Fibroblast of lung (primary cell): ENCODE results near the gene DIP2C. TPM values are rescaled to one million over a fixed set of nuclear protein-coding genes. Genes with fewer than 3 reads are reported as not detected.

Experiments used
- DNase-seq, 2 donors: peaks; one replicate each; pipeline versions ENCODE4 v3.0.0 to v3.0.0-alpha.2; 2010; ENCODE audit warnings: low read depth in 2 of 2
- H2AFZ ChIP-seq: 2 replicates; pipeline ENCODE4 v1.5.1; 2012; ENCODE audit warnings: low read length, control low read depth, inconsistent platforms
- H3K27ac ChIP-seq: 2 replicates; pipeline ENCODE4 v1.5.1; 2011; ENCODE audit warnings: low read length, control low read depth; ENCODE audit not compliant: insufficient read depth
- H3K27me3 ChIP-seq: 2 replicates; pipeline ENCODE4 v1.5.1; 2011; ENCODE audit warnings: mild to moderate bottlenecking, low read length; ENCODE audit not compliant: control insufficient read depth, insufficient read depth
- H3K36me3 ChIP-seq: 2 replicates; pipeline ENCODE4 v1.5.1; 2011; ENCODE audit warnings: low read length; ENCODE audit not compliant: control insufficient read depth, insufficient read depth
- H3K4me1 ChIP-seq: 2 replicates; pipeline ENCODE4 v1.5.1; 2011; ENCODE audit warnings: low read length; ENCODE audit not compliant: control insufficient read depth, insufficient read depth; ENCODE audit errors: extremely low read depth
- H3K4me2 ChIP-seq: 2 replicates; pipeline ENCODE4 v1.5.1; 2011; ENCODE audit warnings: low read length, control low read depth; ENCODE audit not compliant: insufficient read depth; ENCODE audit errors: extremely low read depth
- H3K4me3 ChIP-seq, 4 experiments: fragments of 200-600 bp in 1 of 4; sonication (generic) in 1 of 4; replicated peaks in 1 of 4; 2 replicates each; pipeline ENCODE4 v1.5.1; 2011 to 2016; ENCODE audit warnings: low read length in 4 of 4, low read depth in 3 of 4, mild to moderate bottlenecking in 3 of 4, control low read depth in 2 of 4, inconsistent platforms in 1 of 4, mixed read lengths in 1 of 4; ENCODE audit not compliant: insufficient read depth in 1 of 4; ENCODE audit errors: control extremely low read depth in 1 of 4
- H3K79me2 ChIP-seq: 2 replicates; pipeline ENCODE4 v1.5.1; 2012; ENCODE audit warnings: mild to moderate bottlenecking, low read length, inconsistent platforms; ENCODE audit not compliant: control insufficient read depth, insufficient read depth
- H3K9ac ChIP-seq: 2 replicates; pipeline ENCODE4 v1.5.1; 2011; ENCODE audit warnings: mild to moderate bottlenecking, low read length, control low read depth; ENCODE audit not compliant: insufficient read depth
- H3K9me3 ChIP-seq: 2 replicates; pipeline ENCODE4 v1.5.1; 2012; ENCODE audit warnings: low read depth, low read length; ENCODE audit not compliant: control insufficient read depth, insufficient read depth
- H4K20me1 ChIP-seq: 2 replicates; pipeline ENCODE4 v1.5.1; 2011; ENCODE audit warnings: low read length; ENCODE audit not compliant: control insufficient read depth, insufficient read depth; ENCODE audit errors: extremely low read depth
- CTCF ChIP-seq, 2 donors: IDR thresholded peaks in 1 of 2; conservative IDR thresholded peaks in 1 of 2; 1 replicate in 1 of 2; 2 replicates in 1 of 2; pipeline ENCODE4 v1.5.1; 2011 to 2012; ENCODE audit warnings: low read length in 2 of 2, control low read depth in 1 of 2, inconsistent platforms in 1 of 2, low read depth in 1 of 2, mild to moderate bottlenecking in 1 of 2
- EZH2 ChIP-seq: IDR thresholded peaks from 2 replicates; pipeline ENCODE4 v1.5.1; 2012; ENCODE audit warnings: low read length, control low read depth, mild to moderate bottlenecking; ENCODE audit errors: missing control alignments
- polyA plus RNA-seq, 2 donors: library from polyadenylated mRNA; depleted of rRNA in 1 of 2; stranded (reverse) in 1 of 2; unstranded in 1 of 2; fragments of >200 nt; gene quantifications; 2 replicates each; pipeline ENCODE4 v1.2.1, GENCODE V29; 2011 to 2012; ENCODE audit warnings: missing spikeins in 1 of 2
- total RNA-seq: library from RNA; depleted of rRNA; stranded (reverse); fragments of >200 nt; gene quantifications from 2 replicates; pipeline ENCODE4 v1.2.1, GENCODE V29; 2014

The DIP2C gene
- total and polyA plus RNA-seq, 2 donors (not counting 1 experiment from before 2014, with no cell fraction given): 10.7 to 18.3 TPM

DNA sequence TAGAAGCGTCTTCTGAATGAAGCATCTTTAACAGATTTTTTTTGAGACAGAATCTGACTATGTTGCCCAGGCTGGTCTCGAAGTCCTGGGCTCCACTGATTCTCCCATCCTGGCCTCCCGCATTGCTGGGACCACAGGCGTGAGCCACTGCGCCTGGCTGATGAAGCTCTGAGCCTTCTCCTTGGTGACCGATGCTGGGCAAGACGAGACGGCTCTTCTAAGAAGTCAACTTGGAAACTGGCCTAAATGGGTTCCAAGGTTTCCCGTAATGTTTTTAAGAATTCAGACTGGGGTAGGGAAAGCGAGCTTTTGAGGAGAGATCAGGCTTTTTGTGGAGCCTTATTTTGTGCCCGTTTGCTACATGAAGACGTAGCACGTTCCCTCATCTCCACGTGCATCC is 329.7 kb downstream of the DIP2C start:
- H3K27me3 ChIP-seq: no peaks in the 10 kb centered on the region
- H3K27ac ChIP-seq: no peak overlapping the region
- H3K4me2 ChIP-seq: no peak overlapping the region
- no peak overlapping the region for H2AFZ ChIP-seq
- no peaks in the 10 kb centered on the region for H4K20me1 ChIP-seq
- no peak overlapping the region for H3K4me3 ChIP-seq
- H3K9ac ChIP-seq: no peak overlapping the region
- peaks cover 5% of the 10 kb centered on the region for H3K36me3 ChIP-seq
- H3K9me3 ChIP-seq: no peaks in the 10 kb centered on the region
- no peak for DNase-seq
- H3K4me1 ChIP-seq: no peaks in the 10 kb centered on the region
- TF ChIP-seq CTCF (conservative IDR thresholded peaks at IDR 0.05 in 1 of 2, IDR thresholded peaks at IDR 0.05 in 1 of 2; ENCODE audit: low read depth in 1 of 2, low read length in 2 of 2) (no peak), EZH2 (no peak)
- H3K79me2 ChIP-seq: no peaks in the 10 kb centered on the region

- H3K36me3 ChIP-seq: peaks cover 5% of the 10 kb centered on the region
- TF ChIP-seq CTCF (conservative IDR thresholded peaks at IDR 0.05 in 1 of 2, IDR thresholded peaks at IDR 0.05 in 1 of 2; ENCODE audit: low read depth in 1 of 2, low read length in 2 of 2) (no peak), EZH2 (no peak)
- no peaks in the 10 kb centered on the region for H3K27me3 ChIP-seq
- H3K4me2 ChIP-seq: no peak overlapping the region
- DNase-seq: no peak
- H3K79me2 ChIP-seq: no peaks in the 10 kb centered on the region
- H3K27ac ChIP-seq: no peak overlapping the region
- no peaks in the 10 kb centered on the region for H3K4me1 ChIP-seq
- no peak overlapping the region for H3K9ac ChIP-seq
- no peak overlapping the region for H3K4me3 ChIP-seq
- H2AFZ ChIP-seq: no peak overlapping the region
- H4K20me1 ChIP-seq: no peaks in the 10 kb centered on the region
- H3K9me3 ChIP-seq: no peaks in the 10 kb centered on the region
Observed at GRCh38 chr10:359093-359492, 330.4 kb downstream of the DIP2C start.

GRCh38 chr10:357201-357950 is 332.1 kb downstream of the DIP2C start:
- H3K9ac ChIP-seq: no peak overlapping the region
- no peak overlapping the region for H3K4me3 ChIP-seq
- no peak overlapping the region for H2AFZ ChIP-seq
- H3K9me3 ChIP-seq: no peaks in the 10 kb centered on the region
- H3K36me3 ChIP-seq: peaks cover 2% of the 10 kb centered on the region
- TF ChIP-seq EZH2 (no peak), CTCF (conservative IDR thresholded peaks at IDR 0.05 in 1 of 2, IDR thresholded peaks at IDR 0.05 in 1 of 2; ENCODE audit: low read depth in 1 of 2, low read length in 2 of 2) (no peak)
- no peaks in the 10 kb centered on the region for H4K20me1 ChIP-seq
- no peaks in the 10 kb centered on the region for H3K4me1 ChIP-seq
- no peak for DNase-seq
- H3K4me2 ChIP-seq: no peak overlapping the region
- no peak overlapping the region for H3K27ac ChIP-seq
- no peaks in the 10 kb centered on the region for H3K79me2 ChIP-seq
- H3K27me3 ChIP-seq: no peaks in the 10 kb centered on the region
